HG03108 (cell line): ENCODE measurements around the gene MICAL2.

Source experiments
- ATAC-seq: cut with Tn5 transposase; IDR thresholded peaks from one replicate; pipeline ENCODE4 v1.9.1; 2021; ENCODE audit warnings: moderate library complexity; ENCODE audit not compliant: unreplicated experiment

The MICAL2 gene

DNA sequence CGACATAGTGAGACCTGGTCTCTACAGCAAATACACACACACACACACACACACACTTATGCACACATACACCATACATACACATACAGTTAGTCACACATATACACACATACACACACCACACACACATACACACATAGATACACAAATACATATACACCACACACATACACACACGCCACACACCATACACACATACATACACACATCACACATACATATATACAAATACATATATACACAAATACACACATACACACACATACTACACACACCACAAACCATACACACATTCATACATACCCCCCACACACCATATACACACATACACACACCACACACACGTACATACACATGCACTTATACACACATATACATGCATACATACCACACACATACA, 57.7 kb downstream of the MICAL2 start:
- no peak for ATAC-seq

DNA sequence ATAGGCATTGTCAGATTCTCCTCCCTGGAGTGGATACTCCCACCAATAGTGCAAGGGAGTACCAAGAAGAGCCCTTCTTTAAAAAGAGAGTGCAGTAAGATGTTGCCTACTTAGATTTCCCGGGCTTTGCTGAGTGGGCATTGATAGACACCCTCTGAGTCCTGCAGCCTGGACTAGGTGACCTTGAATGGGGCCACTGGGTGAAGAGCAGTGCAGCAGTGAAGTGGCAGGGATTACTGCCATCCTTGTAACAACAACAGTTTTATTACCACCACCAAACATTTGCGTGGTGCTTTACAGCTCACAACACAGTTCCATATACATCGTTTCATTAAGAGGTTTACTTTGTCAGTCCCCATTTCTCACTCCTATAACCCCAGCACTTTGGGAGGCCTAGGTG, 59.4 kb downstream of the MICAL2 start:
- ATAC-seq = no peak

DNA sequence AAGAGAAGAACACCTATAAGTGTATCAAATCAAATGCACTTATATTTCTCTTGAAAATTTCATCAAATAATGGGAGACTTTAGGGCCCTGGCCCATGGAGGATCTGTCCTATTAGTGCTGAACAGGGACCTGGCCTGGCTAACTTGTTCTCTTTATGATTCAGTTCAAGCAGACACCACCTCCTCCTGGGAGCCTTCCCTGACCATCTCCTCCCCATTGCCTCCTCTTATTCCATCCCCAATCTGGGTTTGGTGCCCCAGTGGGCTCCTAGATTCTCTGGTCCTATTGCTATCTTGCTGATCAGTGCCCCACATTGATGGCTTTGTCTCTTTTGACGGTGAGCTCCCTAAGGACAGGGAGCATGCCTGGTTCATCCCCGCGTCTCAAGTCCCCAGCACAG, 60.1 kb downstream of the MICAL2 start:
- ATAC-seq = no peak

DNA sequence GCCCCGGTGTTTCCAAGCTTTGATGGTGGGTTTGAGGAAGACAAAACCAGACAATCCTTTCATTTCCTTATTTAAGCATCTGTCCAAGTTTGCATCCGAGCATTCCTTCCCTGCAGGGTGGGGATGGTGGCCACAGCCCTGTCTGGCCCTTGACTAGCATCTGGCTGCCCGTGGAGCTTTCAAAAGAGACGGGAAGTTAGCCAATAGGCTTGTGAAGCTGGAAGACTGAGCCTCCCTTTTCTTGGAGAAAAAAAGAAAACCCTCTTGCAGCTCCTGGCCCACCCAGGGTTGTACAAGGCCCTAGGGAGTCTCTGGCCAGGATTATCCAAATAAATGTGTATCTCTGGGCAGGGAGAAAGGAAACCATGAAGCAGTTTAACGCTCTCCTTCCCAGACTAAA, 60.6 kb downstream of the MICAL2 start:
- no peak for ATAC-seq

DNA sequence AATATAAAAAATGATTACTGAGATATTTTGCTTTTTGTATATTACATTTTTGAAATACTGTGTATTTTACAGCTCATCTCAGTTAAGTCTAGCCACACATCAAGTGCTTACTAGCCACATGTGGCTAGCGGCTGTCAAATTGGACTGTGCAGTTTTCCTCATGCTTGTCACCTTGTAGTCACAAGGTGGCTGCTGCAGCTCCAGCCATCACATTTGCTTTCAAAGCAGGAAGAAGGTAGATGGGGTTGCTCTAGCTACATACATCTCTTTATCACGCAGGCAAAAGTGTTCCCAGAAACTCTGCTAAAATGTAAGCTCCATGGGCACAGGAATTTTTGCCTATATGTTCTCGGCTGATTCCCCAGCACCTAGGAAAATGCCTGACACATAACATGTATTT, 61.5 kb downstream of the MICAL2 start:
- ATAC-seq = no peak

DNA sequence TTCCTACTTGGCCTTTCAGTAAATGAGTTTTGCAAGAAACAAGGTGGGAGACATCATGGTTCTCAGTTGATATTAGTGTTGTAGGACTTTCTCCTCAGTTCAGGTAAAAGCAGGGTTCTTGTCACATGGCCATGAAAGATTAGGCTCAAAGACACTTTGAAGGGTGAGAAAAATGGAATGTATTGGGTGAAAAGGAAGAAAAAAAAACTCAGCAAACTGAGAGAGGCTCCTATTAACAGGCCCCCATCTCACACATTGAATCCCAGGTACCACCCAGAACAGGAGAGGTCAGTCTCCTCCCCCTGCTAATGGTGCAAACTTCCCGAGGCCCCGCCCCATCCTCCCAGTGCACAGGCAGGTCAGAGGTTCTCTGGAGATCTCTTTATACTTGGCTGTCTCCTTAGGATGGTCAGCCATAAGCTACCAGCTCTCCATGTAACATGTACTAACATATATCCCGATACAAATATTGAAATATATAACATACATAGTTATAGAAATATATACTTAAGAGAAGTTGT, 62.2 kb downstream of the MICAL2 start:
- ATAC-seq = no peak

DNA sequence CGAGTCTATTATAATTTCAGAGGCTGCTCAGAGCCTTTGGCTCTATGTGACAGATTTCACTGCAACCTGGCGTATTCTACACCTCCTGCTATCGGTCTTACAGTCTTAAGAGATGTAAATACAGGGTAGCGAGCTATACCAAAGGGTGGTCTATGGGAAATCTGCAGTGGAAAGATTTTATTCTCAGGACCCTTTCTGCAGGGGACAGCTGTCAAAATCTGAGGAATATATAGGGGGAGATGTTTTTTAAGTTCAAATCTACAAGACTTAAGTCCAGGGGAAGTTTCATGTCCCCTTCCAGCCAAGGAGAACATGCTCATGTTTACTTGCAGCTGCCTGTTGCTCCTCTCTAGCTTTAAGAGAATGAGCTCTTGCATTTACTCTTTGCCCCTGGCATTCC, 62.7 kb downstream of the MICAL2 start:
- ATAC-seq = no peak

DNA sequence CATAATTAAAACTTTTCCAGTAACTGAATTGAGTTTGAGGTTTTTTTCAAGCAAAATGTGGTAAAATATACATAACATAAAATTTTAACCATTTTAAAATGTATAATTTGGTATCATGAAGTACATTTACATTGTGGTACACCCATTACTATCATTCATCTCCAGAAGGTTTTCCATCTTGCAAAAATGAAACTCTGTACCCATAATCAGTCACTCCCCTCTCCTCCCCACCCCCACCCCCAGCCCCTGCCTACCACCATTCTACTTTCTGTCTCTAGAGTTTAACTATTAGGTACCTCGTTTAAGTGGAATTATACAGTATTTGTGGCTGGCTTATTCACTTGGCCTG, 63.7 kb downstream of the MICAL2 start:
- ATAC-seq = peak; percentile 41

DNA sequence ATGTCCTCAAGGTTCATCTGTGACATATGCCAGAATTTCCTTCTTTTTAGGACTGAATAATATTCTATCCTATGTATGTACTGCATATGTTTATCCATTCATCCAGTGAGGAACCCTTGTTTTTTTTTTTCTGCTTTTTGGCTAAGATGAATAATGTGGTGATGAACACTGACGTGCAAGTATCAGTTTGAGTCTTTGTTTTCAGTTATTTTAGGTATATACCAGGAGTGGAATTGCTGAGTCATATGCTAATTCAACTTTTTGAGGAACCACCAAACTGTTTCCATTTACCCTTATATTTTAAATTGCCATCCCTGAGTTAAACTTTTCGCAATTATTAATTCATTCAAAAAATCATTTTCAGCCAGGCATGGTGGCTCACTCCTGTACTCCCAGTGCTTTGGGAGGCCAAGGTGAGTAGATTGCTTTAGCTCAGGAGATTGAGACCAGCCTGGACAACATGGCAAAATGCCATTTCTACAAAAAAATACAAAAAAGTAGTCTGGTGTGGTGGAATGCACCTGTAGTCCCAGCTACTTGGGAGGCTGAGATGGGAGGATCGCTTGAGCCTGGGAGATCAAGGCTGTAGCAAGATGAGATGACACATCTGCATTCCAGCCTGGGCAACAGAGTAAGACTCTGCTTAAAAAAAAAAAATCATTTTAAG, 64.2 kb downstream of the MICAL2 start:
- ATAC-seq = peak; percentile 77

DNA sequence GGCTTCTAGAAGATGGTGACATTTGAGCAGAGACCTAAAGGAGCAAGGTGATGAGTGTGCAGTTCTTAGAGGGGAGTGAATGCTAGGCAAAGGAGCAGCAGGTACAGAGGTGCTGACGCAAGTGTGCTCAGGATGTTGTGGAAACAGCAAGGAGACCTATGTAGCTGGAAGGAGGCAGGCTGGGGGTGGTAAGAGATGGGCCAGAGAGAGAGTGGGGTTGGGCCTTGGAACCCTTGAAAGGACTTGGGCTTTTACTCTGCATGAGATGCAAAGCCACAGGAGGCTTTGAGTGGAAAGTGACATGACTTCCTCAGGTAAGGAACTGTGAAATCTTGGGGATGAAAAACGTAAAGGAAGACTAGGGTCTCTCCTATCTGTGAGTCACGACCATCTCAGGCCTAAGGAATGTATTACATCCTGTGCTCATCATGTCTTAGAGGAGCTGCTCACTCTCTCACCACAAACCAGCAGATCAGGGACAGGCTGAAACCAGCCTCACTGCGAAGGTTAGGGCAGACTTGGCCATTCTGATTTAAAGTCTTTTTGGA, 65.4 kb downstream of the MICAL2 start:
- ATAC-seq = no peak

DNA sequence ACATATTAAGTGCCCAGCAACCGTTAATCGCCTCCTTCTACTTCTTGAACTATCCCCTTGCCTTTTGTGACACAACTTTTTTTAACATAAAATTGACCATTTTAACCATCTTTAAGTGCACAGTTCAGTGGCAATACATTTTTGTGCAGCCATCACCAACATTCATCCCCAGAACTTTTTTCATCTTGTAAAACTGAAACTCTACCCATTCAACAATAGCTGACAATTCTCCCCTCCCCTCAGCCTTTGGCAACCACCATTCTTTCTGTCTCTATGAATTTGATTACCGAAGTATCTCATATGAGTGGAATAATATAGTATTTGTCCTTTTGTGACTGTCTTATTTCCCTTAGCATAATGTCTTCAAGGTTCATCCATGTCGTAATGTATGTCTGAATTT, 66.0 kb downstream of the MICAL2 start:
- no peak for ATAC-seq

DNA sequence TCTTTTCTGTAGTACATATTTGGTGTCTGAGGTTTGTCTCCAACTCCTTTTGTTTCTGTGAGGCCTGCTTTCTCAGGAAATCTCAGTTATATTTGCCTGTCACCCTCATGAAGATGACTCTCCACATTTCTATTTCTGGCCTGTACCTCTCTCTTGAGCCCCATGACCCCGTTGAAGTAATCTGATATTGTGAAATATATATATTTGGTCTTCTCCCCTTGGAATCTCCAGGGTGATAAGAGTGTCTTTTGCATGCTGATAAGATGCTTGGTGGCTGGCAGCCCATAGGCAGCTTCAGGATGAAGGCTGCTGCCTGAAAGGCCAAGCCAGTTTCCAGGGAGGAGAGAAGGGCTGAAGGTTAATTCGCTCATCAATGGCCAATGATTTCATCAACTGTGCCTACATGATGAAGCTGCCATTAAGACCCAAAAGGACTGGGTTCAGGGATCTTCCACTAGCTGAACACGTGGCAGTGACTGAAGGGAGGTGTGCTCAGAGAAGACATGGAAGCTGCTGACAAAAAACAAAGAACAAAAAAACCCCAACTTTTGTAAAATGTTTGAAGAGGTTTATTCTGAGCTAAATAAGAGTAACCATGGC, 67.4 kb downstream of the MICAL2 start:
- ATAC-seq = no peak

DNA sequence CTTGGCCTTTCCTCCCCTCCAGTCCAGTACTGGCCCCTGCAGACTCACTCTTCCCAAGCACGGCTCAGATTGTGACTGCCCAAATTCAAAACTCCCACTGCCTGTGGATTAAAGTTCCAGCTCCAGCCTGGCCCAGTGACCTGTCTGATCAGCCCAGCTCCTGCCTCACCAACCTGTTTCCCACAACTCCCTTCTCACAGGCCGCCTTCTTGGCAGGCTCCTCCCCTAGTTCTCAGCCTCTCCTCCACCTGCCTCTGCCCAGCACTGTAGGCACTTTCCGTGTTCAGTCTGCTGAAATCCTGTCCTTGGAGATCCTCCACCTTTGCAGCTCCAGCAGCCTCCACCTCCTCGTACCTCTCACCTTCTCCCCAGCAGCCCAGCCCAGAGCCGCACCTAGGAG, 68.6 kb downstream of the MICAL2 start:
- no peak for ATAC-seq

DNA sequence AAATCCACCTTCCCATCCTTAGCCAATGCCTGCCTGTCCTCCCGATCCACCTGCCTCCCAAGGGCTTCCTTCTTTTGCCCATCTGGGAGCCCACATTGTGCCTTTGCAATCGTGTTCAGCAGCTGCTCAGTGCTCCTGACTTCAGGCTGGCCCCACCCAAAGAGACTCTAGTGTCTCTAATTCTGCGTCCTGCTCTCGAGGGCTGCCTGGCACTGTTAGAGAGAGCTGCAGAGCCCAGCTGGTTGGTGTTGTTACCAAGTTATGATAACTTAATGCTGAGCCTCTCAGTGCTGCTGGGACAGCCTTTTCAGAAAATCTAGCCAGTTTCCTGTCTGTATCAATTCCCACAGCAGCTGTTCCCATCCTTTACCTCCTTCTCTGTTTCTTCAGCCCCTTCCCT, 69.1 kb downstream of the MICAL2 start:
- no peak for ATAC-seq

DNA sequence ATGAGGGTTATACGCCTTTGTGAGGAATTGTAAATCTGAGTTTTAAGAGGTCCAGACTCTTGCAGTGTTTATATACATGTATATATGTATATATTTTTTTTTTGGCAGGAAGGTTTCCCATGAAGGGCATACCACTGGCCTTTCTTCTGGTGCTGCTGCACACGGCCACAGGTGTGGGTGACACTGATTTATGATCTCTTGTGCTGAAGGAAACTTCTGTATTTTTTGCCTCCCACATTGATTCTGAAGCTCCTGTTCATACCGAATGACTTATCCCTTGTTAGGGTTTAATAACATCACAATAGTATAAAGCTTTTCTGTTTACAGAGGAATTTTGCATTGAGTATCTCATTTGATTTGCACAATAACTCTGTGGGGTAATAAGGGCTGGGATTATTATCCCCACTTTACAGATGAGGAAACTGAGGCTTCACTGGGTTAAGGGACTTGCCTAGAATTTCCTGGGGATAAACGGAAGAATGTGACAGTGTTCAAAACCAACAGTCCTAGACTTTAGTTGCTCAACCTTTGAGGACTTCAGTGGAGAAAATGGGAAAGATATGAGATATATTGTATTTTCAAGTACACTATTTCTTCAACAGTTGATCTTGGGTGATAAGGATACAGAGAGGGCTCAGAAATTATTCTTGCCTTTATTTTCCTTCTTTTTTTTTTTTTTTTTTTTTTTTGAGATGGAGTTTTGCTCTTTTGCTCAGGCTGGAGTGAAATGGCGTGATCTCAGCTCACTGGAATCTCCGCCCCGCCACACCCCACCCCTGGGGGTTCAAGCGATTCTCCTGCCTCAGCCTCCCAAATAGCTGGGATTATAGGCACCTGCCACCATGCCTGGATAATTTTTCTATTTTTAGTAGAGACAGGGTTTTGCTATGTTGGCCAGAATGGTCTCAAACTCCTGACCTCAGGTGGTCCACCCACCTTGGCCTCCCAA, 70.1 kb downstream of the MICAL2 start:
- no peak for ATAC-seq

DNA sequence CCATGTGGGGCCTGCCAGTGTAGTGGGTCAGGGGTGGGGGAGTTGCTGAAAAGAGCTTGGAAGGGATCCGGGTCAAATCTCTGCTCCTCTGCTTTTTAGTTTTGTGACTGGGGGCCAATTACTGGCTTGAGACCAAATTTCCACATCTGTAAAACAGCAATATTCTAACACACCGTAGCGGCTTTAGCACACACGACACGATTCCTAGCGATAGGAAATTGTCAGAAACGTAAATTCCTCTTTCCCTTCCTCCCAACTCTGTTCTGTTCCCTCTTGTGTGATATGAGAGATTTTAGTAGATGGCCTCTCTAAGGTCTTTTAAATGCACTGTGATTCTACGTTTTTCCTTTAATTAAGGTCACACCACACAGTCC, 71.9 kb downstream of the MICAL2 start:
- no peak for ATAC-seq

DNA sequence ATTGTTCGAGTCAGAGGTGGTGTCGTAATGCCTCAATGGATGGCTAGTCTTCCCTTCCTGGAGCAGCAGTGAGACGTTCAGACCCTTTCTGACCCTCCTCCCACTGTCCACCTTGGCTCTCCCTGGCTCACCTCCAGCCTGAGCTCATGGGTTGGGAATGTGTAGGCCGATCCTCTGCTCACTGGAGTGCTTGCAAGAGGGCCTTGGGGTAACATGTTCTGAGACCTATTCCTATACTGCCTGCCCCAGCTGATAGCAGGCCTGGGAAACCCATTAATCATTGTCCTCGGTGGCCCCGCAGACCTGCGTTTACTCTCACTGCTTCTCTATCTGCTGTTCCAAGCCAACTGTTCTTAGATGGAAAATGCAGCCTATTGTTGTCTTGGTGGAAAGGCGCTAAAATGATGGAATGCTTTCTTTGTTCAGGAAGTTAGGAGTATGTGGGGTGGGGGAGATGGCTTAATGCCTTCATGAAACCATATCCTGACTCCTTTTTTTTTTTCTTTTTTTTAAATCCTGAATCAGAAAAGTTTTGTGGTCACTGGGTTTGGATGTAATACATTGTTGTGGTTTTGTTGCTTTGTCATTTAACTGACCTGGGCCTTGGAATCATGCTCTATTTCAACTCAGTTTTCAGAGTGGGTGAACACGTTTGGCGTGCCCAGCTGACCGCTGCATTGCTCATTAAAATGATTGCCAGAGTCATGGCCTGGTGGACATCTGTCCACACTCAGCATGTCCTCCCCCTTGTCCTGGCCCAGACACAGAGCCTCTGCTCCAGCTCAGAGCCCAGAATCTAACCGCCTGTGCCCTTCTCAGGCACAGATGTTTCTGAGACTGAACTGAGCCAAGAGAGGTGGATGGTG, 72.5 kb downstream of the MICAL2 start:
- no peak for ATAC-seq

DNA sequence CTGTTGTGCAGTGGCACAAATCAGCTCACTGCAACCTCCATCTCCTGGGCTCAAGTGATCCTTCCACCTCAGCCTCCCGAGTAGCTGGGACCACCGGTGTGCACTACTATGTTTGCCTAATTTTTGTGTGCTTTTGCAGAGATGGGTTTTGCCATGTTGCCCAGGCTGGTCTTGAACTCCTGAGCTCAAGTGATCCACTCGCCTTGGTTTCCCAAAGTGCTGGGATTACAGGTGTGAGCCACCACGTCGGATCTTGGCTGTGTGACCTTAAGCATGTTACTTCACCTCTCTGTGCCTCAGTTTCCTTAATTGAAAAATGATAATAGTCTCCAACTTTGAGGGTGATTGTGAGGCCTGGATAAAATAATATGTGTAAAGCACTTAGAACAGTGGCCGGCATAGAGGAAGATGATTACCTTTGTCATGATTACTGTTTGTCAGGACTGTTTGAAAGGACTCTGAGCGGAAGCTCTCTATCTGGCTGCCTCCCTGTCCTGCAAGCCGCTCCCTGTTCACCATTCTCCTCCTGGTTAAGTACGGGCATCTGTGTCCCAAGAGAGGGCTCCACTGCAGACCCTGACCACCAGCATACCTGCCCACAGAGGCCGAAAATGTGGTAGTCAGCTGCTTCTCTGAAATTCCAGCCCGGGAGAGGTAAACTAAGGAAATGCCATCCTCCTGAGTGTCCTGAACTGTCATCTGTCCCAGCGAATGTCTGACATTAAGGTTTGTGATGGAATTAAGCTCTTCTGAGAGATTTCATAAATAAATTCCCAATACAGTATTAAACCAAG, 73.6 kb downstream of the MICAL2 start:
- no peak for ATAC-seq

DNA sequence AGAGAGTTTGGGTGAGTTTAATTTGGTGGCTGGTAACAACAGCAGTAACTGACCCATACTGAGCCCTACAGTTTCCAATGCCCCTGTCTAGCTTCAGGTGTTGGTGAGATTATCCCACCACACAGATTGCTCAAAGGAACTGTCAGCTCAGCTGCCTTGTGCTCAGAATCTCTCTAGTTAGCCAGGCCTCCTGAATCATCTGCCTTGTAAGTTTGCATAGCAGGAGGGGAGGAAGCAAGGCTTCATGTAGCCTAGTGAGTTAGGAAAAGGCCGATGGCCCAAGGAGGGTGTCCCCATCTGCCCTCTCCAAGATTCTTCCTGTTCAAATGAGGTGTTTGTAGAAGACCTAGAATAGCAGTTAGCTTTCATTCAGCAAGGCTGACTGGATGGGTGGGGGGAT, 74.3 kb downstream of the MICAL2 start:
- no peak for ATAC-seq
